GM12878 (cell line): ENCODE measurements around the gene GALNT9. TPM values are rescaled to one million over a fixed set of nuclear protein-coding genes. Genes with fewer than 3 reads are reported as not detected.

Experiments used
- ATAC-seq: fragments of 200-7000 bp; cut with Tn5 transposase; 3 replicates; pipeline ENCODE4 v1.9.1; 2020; ENCODE audit warnings: mild to moderate bottlenecking, moderate library complexity
- BruUV-seq: library from RNA; stranded (reverse); fragments of 400-500 nt; replicated peaks from 2 replicates; lab custom pipeline; 2021; lab: Mats Ljungman, UMichigan
- CTCF ChIA-PET: fragments of 300-600 bp; sonication (Branson Sonifier 250); formaldehyde crosslinking; extraction: SDS; loops from one replicate; lab custom pipeline; 2021; ENCODE audit warnings: inconsistent platforms; lab: Yijun Ruan, JAX
- POLR2A ChIA-PET: fragments of 350-600 bp; formaldehyde crosslinking; extraction: SDS; loops from one replicate; lab custom pipeline; 2021; ENCODE audit warnings: inconsistent platforms; lab: Charles Lee
- RAD21 ChIA-PET: fragments of 300-600 bp; sonication (Branson Sonifier 250); formaldehyde crosslinking; loops from one replicate; lab custom pipeline; 2023; ENCODE audit warnings: antibody characterized with exemption; ENCODE audit not compliant: unreplicated experiment; lab: Charles Lee
- SMC1A ChIA-PET: fragments of 300-600 bp; sonication (Branson Sonifier 250); formaldehyde crosslinking; loops from one replicate; lab custom pipeline; 2023; ENCODE audit not compliant: unreplicated experiment, uncharacterized antibody; lab: Charles Lee
- DNase-seq: peaks from one replicate; pipeline ENCODE4 v3.0.0-alpha.2; 2011; ENCODE audit warnings: low read depth, low spot score
- FAIRE-seq: peaks from 3 replicates; lab custom pipeline; 2011; peaks lifted over from hg19 to GRCh38; lab: Jason Lieb, UNC
- H2AFZ ChIP-seq: 2 replicates; pipeline ENCODE4 v1.6.0; 2011; ENCODE audit warnings: low read depth, low read length, control low read depth; ENCODE audit not compliant: control insufficient read depth
- H3K27ac ChIP-seq: 2 replicates; pipeline ENCODE4 v1.5.1; 2011; ENCODE audit warnings: control low read depth; ENCODE audit not compliant: control insufficient read depth, insufficient read depth
- H3K27me3 ChIP-seq, 2 experiments: replicated peaks in 1 of 2; 2 replicates each; pipeline versions ENCODE4 v1.6.0 to v1.6.1; 2011; ENCODE audit warnings: low read length in 1 of 2; ENCODE audit not compliant: control insufficient read depth in 2 of 2, insufficient read depth in 2 of 2
- H3K36me3 ChIP-seq, 2 experiments: 2 replicates each; pipeline ENCODE4 v1.5.1; 2011; ENCODE audit warnings: low read length in 1 of 2; ENCODE audit not compliant: control insufficient read depth in 2 of 2, insufficient read depth in 2 of 2
- H3K4me1 ChIP-seq: 2 replicates; pipeline ENCODE4 v1.6.1; 2011; ENCODE audit warnings: mild to moderate bottlenecking, low read length, moderate library complexity, mixed read lengths; ENCODE audit not compliant: control insufficient read depth, insufficient read depth
- H3K4me2 ChIP-seq: 2 replicates; pipeline ENCODE4 v1.6.0; 2011; ENCODE audit warnings: control low read depth; ENCODE audit not compliant: control insufficient read depth, insufficient read depth
- H3K4me3 ChIP-seq: fragments of 200-600 bp; sonication (generic); 2 replicates; pipeline ENCODE4 v1.5.1; 2016
- H3K79me2 ChIP-seq: 2 replicates; pipeline ENCODE4 v1.6.0; 2011; ENCODE audit warnings: low read length; ENCODE audit not compliant: control insufficient read depth, insufficient read depth
- H3K9ac ChIP-seq: 2 replicates; pipeline ENCODE4 v1.8.0; 2011; ENCODE audit warnings: low read length, control low read depth, mixed read lengths; ENCODE audit not compliant: control insufficient read depth, insufficient read depth
- H3K9me3 ChIP-seq: replicated peaks from 3 replicates; pipeline ENCODE4 v1.5.1; 2011; ENCODE audit warnings: mild to moderate bottlenecking, low read length; ENCODE audit not compliant: control insufficient read depth, insufficient read depth
- H4K20me1 ChIP-seq: 2 replicates; pipeline ENCODE4 v1.6.0; 2011; ENCODE audit not compliant: control insufficient read depth, insufficient read depth
- ASH2L ChIP-seq: fragments of 300-600, 200-600 bp; sonication (generic); IDR thresholded peaks from 2 replicates; pipeline ENCODE4 v1.6.1; 2017; ENCODE audit warnings: low read depth, mild to moderate bottlenecking, borderline replicate concordance
- CEBPZ ChIP-seq: fragments of 150-350 bp; IDR thresholded peaks from 2 replicates; pipeline ENCODE4 v1.6.1; 2016; ENCODE audit warnings: low read depth, low read length
- FOS ChIP-seq: IDR thresholded peaks from 3 replicates; pipeline ENCODE4 v1.6.1; 2011; ENCODE audit warnings: borderline replicate concordance; ENCODE audit not compliant: insufficient read length; ENCODE audit errors: extremely low read depth
- HDAC2 ChIP-seq: fragments of 200-600 bp; sonication (generic); IDR thresholded peaks from 2 replicates; pipeline ENCODE4 v1.6.1; 2017
- HDAC6 ChIP-seq: fragments of 200-600 bp; sonication (generic); IDR thresholded peaks from one replicate; pipeline ENCODE4 v1.8.0; 2017; ENCODE audit warnings: antibody characterized with exemption; ENCODE audit not compliant: unreplicated experiment
- MEF2A ChIP-seq: IDR thresholded peaks from 2 replicates; pipeline ENCODE4 v1.6.1; 2011; ENCODE audit warnings: low read depth, mild to moderate bottlenecking, low read length, moderate library complexity; ENCODE audit not compliant: insufficient read depth
- NFXL1 ChIP-seq: fragments of 450-650 bp; IDR thresholded peaks from 2 replicates; pipeline ENCODE4 v1.6.1; 2017; ENCODE audit warnings: antibody characterized with exemption, mild to moderate bottlenecking, borderline replicate concordance
- NFYB ChIP-seq: IDR thresholded peaks from 2 replicates; pipeline ENCODE4 v1.6.1; 2011; ENCODE audit warnings: low read depth, mild to moderate bottlenecking, low read length, improper control_type of control experiment, moderate library complexity; ENCODE audit not compliant: insufficient read depth
- PAX8 ChIP-seq: fragments of 450-650 bp; IDR thresholded peaks from 2 replicates; pipeline ENCODE4 v1.6.1; 2017; ENCODE audit warnings: mild to moderate bottlenecking, moderate library complexity
- RAD21 ChIP-seq: IDR thresholded peaks from 2 replicates; pipeline ENCODE4 v1.6.1; 2011; ENCODE audit warnings: mild to moderate bottlenecking, low read depth, low read length, moderate library complexity; ENCODE audit not compliant: insufficient read depth
- SIN3A ChIP-seq: IDR thresholded peaks from 2 replicates; pipeline ENCODE4 v1.6.1; 2012; ENCODE audit warnings: low read depth, low read length, improper control_type of control experiment
- SMC3 ChIP-seq: IDR thresholded peaks from 2 replicates; pipeline ENCODE4 v1.6.1; 2011; ENCODE audit warnings: low read length, improper control_type of control experiment, borderline replicate concordance
- STAT3 ChIP-seq: IDR thresholded peaks from 2 replicates; pipeline ENCODE4 v1.6.1; 2011; ENCODE audit warnings: low read depth, low read length, improper control_type of control experiment
- TBL1XR1 ChIP-seq: IDR thresholded peaks from 2 replicates; pipeline ENCODE4 v1.6.1; 2012; ENCODE audit warnings: low read depth, low read length, improper control_type of control experiment
- TCF12 ChIP-seq: IDR thresholded peaks from 2 replicates; pipeline ENCODE4 v1.6.1; 2011; ENCODE audit warnings: low read depth, mild to moderate bottlenecking, low read length
- USF2 ChIP-seq: IDR thresholded peaks from 2 replicates; pipeline ENCODE4 v1.6.1; 2011; ENCODE audit warnings: low read depth, low read length, improper control_type of control experiment, borderline replicate concordance
- ZNF207 ChIP-seq: fragments of 450-650 bp; IDR thresholded peaks from 2 replicates; pipeline ENCODE4 v1.6.1; 2014; ENCODE audit warnings: antibody characterized with exemption, mild to moderate bottlenecking, borderline replicate concordance
- ZNF24 ChIP-seq: fragments of 450-650 bp; IDR thresholded peaks from 2 replicates; pipeline ENCODE4 v1.6.1; 2017; ENCODE audit warnings: antibody characterized with exemption, mild to moderate bottlenecking
- WGBS: methylation state at CpG from one replicate; pipeline ENCODE4 v1.1.6; 2016; ENCODE audit warnings: low lambda C conversion rate; ENCODE audit not compliant: insufficient replicate concordance, insufficient coverage; ENCODE audit errors: missing lambda C conversion rate; 5-methylcytosine and 5-hydroxymethylcytosine counted together
- in situ Hi-C: fragments of 300-500 bp; cut with MboI; formaldehyde crosslinking; loops from 9 replicates; pipeline ENCODE4 v1.14.3; 2018; ENCODE audit warnings: mixed read lengths
- intact Hi-C: fragments of 100-400 bp; cut with micrococcal nuclease; formaldehyde crosslinking; loops from one replicate; pipeline ENCODE4 v1.14.2; 2022; ENCODE audit not compliant: unreplicated experiment
- polyA plus RNA-seq, 11 experiments: library from polyadenylated mRNA; depleted of rRNA in 4 of 11; unstranded in 6 of 11; stranded (reverse) in 5 of 11; fragments of >200 nt; fragmentation: Nextera tagmentation in 4 of 11; fragmentation: Illumina TruSeq in 1 of 11; extraction: Ambion mirVana in 4 of 11; extraction: Trizol in 1 of 11; gene quantifications; 1 replicate in 1 of 11; 2 replicates in 10 of 11; pipeline versions ENCODE4 v1.2.1 to v1.2.3, GENCODE V29; 2011 to 2016; ENCODE audit warnings: inconsistent platforms in 2 of 11, missing spikeins in 2 of 11, low read depth in 1 of 11
- total RNA-seq, 4 experiments: library from RNA; depleted of rRNA in 3 of 4; stranded (reverse); fragments of >200 nt in 3 of 4; fragmentation: Illumina TruSeq in 1 of 4; extraction: Trizol in 1 of 4; gene quantifications; 2 replicates each; pipeline versions ENCODE4 v1.2.1 to v1.2.3, GENCODE V29; 2013 to 2021

GALNT9 gene
- total and polyA plus RNA-seq, 10 of the 15 experiments (the other 5 are each of a cell fraction or from before 2014, with no cell fraction given): 0.04 TPM; not detected in 9

- no peak for TF ChIP-seq CEBPZ
- TF ChIP-seq ZNF24: no peak
Observed at GRCh38 chr12:132246997-132247717, 82.2 kb downstream of the GALNT9 start (continued).

DNA sequence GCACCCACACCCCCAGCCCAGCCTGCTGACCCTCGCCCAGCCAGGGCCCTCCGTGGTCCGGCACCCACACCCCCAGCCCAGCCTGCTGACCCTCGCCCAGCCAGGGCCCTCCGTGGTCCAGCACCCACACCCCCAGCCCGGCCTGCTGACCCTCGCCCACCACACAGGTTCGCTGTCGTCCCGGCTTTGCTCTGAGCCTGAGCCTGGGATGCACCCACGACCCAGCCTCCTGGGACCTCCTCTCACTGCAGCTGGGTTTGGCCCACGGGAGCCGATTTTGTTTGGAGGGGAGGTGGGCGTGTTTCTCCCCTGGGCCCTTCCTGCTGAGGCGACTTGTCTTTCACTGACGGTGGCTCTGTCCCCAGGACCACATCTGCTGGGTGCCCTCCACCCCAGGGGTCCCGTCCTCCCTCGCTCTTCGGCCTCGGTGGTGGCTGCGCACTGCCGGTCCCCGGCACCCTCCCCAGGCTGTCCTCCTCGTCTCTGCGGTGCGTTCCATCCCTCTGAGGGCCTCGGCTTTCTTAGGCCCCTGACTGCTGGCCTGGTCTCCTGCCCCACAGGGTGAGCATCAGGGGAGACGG is 83.8 kb downstream of the GALNT9 start:
- SMC1A ChIA-PET: no interaction called here

More for the DNA sequence above, 83.8 kb downstream of the GALNT9 start:
- Histone ChIP-seq H3K4me1 (no peaks in the 10 kb centered on the region), H3K9ac (no peak overlapping the region), H4K20me1 (no peaks in the 10 kb centered on the region), H3K27me3 (no peaks in the 10 kb centered on the region), H2AFZ (no peak overlapping the region), H3K4me3 (no peak overlapping the region), H3K9me3 (no peaks in the 10 kb centered on the region; the same call in 2 of the 3 replicates), H3K27ac (no peak overlapping the region), H3K4me2 (no peak overlapping the region), H3K79me2 (no peaks in the 10 kb centered on the region), H3K36me3 (no peaks in the 10 kb centered on the region)
- no peak for DNase-seq
- no TSS peak for BruUV-seq
- in situ Hi-C loops (no loop called here), intact Hi-C loops (no loop called here)
- ChIA-PET POLR2A (no interaction called here), CTCF (interaction anchor here (0.6 kb wide), 1 partner anchor 66 kb away, joined by 3 read pairs; no protein-coding TSS in a partner anchor), RAD21 (no interaction called here)
- no peak for TF ChIP-seq HDAC2
- no peak for TF ChIP-seq ASH2L
- no peak for TF ChIP-seq MEF2A
- TF ChIP-seq SMC3: no peak
- TF ChIP-seq NFXL1: no peak
- TF ChIP-seq ZNF207: no peak
- no peak for TF ChIP-seq SIN3A
- no peak for TF ChIP-seq HDAC6
- TF ChIP-seq RAD21: no peak
- TF ChIP-seq TCF12: no peak
- no peak for TF ChIP-seq STAT3
- TF ChIP-seq TBL1XR1: no peak
- TF ChIP-seq USF2: no peak
- no peak for TF ChIP-seq PAX8
- TF ChIP-seq FOS: no peak
- TF ChIP-seq NFYB: no peak
- 68% methylated on average over 22 of the region's 28 CpGs for WGBS
- no peak for ATAC-seq
- no peak for FAIRE-seq
